Left ventricle myocardium superior (tissue), 1 donor: ENCODE measurements around the gene RBM8A. TPM values are rescaled to one million over a fixed set of nuclear protein-coding genes. Genes with fewer than 3 reads are reported as not detected.

Experiments
- ATAC-seq: fragments of 200-7000 bp; cut with Tn5 transposase; one replicate; pipeline ENCODE4 v1.9.1; 2020; ENCODE audit warnings: mild to moderate bottlenecking, moderate library complexity
- DNase-seq: peaks from one replicate; pipeline ENCODE4 v3.0.0-alpha.2; 2020
- intact Hi-C: fragments of 100-400 bp; cut with micrococcal nuclease; formaldehyde crosslinking; loops from one replicate; pipeline ENCODE4 v1.11.0; 2022
- long read RNA-seq: library from polyadenylated mRNA; unstranded; transcript quantifications from one replicate; pipeline ENCODE4 v2.0.0, GENCODE V29; 2021
- total RNA-seq: library from RNA; stranded (reverse); fragmentation: NEBNext Ultra II Directional; extraction: Animal tissue kit (Norgen Biotek cat#: 25700); gene quantifications from one replicate; pipeline ENCODE4 v1.2.1, GENCODE V29; 2021
- donor health status: DM: no; HTN: yes; CAD: no; lungs with severe emphysema.

Gene RBM8A
- 57.7 TPM for total RNA-seq
- long read RNA-seq, full-length matches to known transcripts, result 36 of 48 reads
- long read RNA-seq, partial matches to known transcripts, result 7 of 48 reads
- long read RNA-seq, other reads (novel, unspliced or antisense), result 5 of 48 reads

DNA sequence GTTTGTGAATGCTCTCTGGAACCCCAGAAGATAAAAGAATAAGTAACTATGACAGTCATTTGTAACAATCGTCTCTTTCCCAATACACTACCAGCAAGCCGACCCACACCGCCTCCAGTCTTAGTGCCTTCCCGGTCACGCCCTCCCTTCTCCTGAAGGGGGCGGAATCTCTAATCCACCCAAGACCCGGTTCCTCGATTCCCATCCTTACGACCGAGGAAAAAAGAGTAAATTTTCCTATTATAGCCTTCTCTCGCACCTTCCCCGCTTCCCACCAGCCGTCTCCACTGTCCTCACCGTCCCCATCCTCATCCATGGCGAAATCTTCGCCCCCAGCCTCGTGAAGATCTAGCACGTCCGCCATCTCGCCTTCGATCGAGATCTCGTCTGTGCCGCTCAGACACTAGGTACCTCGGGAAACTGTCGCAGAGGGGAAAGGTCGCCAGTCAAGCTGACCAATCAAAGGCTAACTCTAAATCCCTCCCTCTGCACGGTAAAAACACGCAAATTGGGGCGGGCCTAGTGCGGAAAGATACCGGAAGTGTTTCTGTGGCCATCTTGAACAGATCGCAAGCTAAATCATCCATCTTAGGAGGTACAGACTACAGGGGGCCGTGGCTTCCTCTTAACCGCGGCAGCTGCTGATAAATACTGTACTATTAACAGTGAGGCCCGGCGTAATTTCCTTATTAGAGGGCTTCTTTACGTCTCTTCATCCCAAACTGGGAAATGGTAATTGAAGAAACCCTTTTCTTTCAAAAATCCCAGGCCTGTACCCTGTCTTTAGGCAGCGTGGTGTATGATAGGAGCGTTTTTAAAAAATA is at the start of gene RBM8A:
TSS of gene RBM8A (minus strand) at position 422 of the 824 bp plus-strand sequence. CDS start at position 364, 58 bp downstream.
- ATAC-seq, result peak; percentile 98
- intact Hi-C loops, result no loop called here
- peak; percentile 92 for DNase-seq

DNA sequence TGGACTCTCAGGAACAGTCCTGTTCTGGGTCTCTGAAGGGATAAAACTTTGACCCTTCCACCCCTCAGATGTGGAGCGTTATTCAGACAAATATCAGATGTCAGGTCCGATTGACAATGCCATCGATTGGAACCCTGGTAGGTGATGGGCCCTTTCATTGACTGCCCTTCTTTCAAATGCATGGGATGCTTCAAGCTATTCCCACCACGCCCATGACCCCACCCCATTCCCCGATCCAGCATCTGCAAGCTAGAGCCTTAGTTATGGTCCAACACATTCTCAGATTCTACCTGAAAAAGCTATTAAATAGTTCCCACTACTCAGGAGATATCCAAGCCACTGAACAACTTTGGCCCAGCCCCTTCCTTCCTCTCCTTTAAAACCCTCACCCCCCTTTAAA is 49.7 kb upstream of the RBM8A start:
- no peak for DNase-seq
- intact Hi-C loops, result loop anchor here (5.0 kb wide), 1 partner anchor 35 kb away; no protein-coding TSS in a partner anchor
- ATAC-seq, result no peak

DNA sequence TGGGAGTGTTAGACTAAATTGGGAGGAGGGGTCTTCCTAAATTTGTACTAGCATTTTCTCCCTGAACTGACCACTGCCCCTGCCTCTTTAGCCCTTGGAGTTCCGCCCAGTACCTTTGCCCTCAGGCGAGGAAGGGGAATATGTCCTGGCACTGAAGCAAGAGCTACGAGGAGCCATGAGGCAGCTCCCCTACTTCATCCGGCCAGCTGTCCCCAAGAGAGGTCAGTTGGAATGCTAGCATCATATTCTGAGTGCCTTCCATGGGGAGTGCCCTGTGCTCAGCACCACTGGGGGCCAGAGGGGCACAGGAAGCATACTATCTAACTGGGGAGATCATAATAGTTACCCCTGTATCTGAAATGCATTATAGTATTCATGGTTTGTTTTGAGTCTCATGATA is 47.9 kb upstream of the RBM8A start:
- DNase-seq (no peak), ATAC-seq (no peak)
- intact Hi-C loops, result loop anchor here (5.0 kb wide), 1 partner anchor 37 kb away; no protein-coding TSS in a partner anchor

DNA sequence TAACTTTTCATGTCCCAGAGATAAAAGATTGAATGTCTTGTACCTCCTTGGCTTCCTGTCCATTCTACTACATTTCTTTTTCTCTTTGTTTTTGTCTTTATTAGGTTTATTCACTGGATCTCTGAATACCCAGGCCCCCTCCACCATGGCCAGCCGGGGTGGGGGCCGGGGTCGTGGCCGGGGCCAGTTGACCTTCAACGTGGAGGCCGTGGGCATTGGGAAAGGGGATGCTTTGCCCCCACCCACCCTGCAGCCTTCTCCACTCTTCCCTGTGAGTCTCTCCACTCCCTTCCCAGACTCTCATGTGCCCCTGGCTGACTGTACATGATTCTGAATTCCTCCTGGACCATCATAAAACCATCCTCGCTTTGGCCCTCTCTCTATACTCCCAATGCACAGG is 47.4 kb upstream of the RBM8A start:
- no peak for ATAC-seq
- no peak for DNase-seq
- intact Hi-C loops, result loop anchor here (5.0 kb wide), 1 partner anchor 38 kb away; no protein-coding TSS in a partner anchor

DNA sequence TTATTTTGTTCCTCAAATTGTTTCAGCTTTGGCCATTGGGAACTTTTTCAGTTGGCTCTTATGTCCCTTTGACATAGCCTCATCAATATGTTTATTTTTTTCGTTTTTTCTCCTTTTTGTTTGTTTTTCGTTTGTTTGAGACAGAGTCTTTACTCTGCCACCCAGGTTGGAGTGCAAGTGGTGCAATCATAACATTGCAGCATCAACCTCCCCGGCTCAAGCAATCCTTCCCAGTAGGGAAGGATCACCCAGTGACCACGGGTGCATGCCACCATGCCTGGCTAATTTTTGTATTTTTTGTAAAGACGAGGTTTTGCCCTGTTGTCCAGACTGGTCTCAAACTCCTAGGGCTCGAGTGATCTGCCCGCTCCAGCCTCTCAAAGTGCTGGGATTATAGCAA is 45.3 kb upstream of the RBM8A start:
- ATAC-seq (no peak), DNase-seq (no peak)
- intact Hi-C loops, result no loop called here

DNA sequence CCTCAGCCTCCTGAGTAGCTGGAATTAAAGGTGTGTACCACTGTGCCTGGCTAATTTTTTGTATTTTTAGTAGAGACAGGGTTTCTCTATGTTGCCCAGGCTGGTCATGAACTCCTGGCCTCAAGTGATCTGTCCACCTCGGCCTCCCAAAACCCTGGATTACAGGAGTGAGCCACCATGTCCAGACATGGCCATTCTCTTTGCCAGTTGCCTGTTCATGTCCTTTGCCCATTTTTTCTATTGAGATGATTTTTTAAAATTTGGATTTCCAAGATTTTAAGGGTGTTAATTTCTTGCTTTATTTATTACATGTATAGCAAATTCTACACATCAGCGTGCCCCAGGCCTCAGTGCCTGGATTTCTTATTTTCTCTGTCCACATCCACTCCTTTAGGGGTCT is 40.0 kb upstream of the RBM8A start:
- ATAC-seq (no peak), DNase-seq (no peak)
- intact Hi-C loops, result no loop called here

DNA sequence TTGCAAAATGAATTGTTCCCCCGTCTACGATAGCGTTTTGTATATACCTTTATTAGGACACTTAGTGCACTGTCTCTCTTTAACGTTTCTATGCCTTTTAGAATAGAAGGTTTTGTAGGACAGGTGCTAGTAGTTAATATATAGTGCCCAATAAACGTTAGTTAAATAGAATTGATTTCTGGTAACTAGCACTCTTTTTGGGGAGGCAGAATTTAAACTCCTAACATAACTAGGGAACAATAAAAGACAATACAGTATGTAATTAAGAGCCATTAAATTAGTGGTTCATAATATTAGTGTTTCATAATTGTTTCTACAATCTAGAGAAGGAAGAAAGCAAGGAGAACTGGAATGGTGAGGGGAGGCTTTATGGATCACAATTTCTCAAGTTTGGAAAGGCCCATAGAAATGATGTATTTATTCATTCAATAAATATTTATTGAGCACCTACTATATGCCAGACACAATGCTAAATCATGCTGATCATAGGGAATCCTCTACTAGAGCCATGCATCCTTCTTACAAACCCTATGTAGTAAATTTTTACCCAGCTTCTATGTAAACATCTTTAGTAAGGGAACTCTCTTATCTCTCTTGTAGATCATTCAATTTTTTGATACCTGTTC is 37.9 kb upstream of the RBM8A start:
- DNase-seq (no peak), ATAC-seq (no peak)
- intact Hi-C loops, result no loop called here

DNA sequence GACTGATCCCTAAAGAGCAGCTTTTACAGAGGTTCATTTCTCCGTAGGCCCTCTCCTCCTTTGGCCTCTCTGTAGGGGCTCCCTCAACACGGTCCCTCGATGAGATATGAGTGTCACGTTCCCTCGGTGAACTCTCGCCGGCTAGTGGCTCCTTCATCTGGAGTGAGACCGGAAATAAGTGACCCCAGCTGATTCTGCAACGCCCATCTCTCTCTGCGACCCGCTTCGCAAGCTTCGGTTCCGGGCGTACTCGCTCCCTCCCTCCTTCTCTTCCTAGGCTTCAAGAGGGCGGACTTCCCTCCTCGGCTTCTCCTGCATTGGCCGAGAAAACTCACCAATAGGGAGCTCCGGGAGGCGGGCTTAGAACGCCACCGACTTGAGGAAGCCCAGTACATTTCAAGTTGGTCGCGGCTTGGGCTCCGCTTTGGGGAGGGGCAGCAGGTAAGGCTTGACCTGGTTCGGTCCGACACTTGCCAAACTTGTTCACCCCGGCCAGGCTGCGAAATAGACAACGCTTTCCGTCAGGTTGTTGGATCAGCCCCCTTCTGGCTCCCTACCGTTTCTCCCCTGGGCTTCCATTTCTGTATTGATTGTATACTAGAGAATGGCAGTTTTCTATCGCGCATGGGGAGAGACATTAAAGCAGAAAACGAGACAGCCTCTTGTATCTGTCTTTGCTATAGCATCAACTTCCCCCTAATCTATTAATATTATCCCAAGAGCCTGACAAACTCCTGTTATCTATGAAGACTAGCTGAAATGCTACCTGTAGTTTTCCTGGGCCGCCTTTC is 37.2 kb upstream of the RBM8A start, which contains the start of the genes ANKRD34A and POLR3GL:
TSS of gene ANKRD34A (minus strand) at position 248 of the 791 bp plus-strand sequence. CDS start 2,816 bp downstream, outside the sequence.
TSS of gene POLR3GL (plus strand) at position 363 of the 791 bp plus-strand sequence. CDS start 10,176 bp downstream, outside the sequence.
- peak; percentile 81 for ATAC-seq
- intact Hi-C loops, result loop anchor here (5.0 kb wide), 1 partner anchor 42 kb away; no protein-coding TSS in a partner anchor

DNA sequence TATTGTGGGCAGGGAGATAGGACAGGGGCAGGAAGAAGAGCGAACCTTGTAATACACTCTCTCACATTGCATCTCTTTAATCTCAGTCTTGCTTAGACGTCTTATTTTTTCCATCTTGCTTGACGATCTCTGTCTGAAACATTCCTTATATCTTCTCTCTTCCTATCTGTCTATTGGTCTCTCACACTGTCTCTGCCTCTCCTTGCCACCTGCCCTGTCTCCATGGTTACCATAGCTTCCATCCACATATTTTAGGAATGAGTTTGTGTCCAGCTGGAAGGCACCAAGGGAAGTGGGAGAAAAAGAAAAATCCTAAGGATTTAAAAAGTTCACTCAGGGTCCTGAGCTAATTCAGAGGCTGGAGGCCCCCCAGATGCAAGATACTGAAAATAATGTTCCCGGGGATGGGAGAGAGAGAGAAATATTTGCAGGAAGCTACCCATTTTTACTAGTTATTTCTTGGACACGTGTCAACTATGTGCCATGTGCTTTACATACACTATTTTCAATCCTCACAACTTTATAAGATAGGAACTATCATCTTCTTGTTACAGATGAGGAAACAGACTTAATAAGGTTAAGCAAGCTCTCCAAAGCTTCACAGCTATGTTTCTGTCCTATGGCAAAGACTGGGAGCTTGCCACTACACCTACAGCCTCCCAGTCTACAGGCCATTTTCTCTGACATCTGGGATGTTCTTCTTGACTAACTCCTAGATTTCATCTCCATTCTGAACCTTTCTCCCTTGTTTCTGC is 36.2 kb upstream of the RBM8A start:
- ATAC-seq (no peak), DNase-seq (no peak)
- intact Hi-C loops, result loop anchor here (5.0 kb wide), 1 partner anchor 41 kb away; no protein-coding TSS in a partner anchor

More for the DNA sequence above, 37.2 kb upstream of the RBM8A start, which contains the start of the genes ANKRD34A and POLR3GL:
- DNase-seq, result peak; percentile 96

DNA sequence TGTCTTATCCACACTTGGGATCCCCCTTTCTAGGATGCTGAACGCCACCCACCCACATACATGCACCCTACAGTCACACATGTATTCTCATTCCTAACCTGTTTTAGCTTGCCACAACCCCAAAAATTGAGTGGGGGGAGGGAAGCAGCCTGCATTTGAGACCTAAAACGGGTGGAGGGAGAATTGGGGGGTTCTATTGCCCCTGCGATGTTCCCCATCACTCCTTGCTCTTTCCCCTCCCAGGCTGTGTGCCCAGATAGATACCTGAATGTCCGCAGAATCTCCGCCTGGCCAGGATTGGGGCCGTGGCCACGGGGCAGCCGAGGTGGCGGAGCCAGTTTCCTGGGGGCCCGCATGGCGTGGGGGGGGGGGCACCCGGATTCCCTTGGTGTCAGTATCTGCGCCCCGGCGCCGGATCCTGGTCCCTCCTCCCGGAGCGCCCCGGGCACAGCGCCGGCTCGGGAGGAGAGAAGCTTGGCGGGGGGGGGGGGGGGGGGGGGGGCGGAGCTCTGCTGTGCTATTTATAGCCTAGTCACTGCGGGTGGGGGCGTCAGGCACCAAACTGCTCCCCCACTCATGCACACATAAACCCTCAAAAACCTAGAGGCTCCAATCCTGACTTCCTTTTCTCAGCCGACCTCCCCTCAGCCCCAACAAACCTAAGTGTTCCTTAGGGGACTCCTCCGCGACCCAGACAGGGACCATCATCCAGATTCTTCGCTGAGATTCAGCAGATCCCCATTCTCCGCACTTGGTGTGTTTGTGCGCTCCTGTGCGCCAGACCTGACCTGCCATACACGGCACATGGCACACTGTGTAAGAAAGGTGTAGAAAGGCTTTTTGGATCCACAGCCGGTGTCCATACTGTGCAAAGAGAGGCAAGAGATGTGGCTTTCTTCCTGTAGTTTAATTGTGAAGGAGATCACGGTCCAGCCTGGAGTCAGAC is 35.1 kb upstream of the RBM8A start:
- peak; percentile 72 for DNase-seq
- intact Hi-C loops, result loop anchor here (5.0 kb wide), 1 partner anchor 40 kb away; no protein-coding TSS in a partner anchor
- ATAC-seq, result peak; percentile 1

DNA sequence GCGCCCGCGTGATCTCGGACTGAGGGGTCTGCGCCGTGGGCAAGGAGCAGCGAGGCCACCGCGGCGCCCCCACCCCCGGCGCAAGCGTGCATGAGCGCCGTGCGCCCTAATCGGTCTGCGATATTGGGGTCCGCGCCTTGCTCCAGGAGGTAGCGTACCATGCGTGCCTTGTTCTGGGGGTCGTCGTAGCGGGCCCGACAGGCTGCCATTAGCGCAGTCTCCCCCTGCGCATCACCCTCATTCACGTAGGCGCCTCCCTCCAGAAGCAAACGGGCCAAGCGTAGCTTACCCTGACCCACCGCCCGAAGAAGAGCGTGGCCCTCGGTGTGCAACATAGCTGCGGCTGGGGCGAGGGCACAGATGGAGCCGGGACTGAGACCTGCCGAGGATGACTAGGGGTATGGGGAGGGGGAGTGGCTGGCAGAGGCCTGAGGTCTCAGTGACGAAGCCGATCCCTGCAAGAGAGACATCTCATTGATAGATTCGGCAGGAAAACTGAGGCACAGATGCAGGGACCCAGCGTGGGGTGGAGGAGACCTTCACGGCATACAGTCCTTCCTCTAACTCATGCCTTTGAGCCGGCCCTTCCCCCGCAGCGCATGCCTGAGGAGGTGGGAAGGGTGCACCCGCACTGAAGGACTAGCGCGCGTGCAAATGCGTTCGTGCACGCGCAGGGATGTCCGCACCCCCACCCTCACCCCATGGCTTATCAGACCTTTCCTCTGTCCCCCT is 34.3 kb upstream of the RBM8A start:
- no peak for ATAC-seq
- intact Hi-C loops, result loop anchor here (5.0 kb wide), 1 partner anchor 39 kb away; no protein-coding TSS in a partner anchor
- DNase-seq, result peak; percentile 63

DNA sequence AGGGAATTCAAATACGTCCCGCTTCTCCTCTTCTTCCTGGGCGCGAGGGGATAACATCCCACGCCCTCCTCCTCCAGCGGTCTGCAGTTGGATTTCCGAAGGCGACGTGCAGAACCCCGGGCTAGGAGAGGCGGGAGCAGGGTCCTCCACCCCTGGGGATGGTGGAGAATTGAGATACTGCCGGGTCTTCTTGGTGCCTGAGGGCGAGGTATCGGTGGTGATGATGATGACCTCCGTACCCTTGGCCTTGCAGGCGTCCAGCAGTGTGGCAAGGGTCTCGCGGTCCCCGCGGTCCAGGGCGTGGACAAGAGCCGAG is 33.8 kb upstream of the RBM8A start:
- intact Hi-C loops, result loop anchor here (5.0 kb wide), 1 partner anchor 39 kb away; no protein-coding TSS in a partner anchor
- peak; percentile 43 for DNase-seq
- ATAC-seq, result no peak

DNA sequence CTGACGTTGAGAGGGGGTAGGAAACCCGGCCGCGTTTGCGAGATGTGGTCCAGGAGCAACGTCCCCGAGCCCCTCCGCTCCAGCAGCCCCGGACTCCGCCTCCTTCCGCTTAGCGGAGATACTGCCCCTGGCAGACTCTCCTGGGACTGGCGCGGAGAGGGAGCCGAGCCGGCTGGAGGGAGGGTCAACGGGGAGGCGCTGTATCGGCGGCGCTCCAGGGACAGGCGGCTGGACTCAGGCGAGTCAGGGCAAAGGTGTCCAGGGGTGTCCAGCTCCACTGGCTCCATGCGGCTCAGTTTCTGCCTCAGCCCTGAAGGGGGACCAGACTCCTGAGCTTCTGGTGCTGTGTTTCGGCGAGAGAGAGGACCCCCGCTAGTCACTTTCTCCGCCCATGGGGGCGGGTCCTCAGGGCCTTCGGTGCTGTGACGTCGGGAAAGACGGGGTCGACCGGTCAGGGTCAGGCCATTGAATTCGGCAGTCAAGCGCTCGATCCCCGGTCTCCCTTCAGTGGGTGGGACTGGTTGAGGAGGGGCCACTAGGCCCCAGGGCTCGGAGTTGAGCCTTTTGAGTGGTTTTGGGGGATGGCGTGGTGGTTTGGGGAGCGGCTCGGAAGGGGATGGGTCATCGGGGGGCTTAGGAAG is 33.3 kb upstream of the RBM8A start:
- intact Hi-C loops, result loop anchor here (5.0 kb wide), 1 partner anchor 38 kb away; no protein-coding TSS in a partner anchor
- ATAC-seq, result peak; percentile 52
- peak; percentile 89 for DNase-seq

DNA sequence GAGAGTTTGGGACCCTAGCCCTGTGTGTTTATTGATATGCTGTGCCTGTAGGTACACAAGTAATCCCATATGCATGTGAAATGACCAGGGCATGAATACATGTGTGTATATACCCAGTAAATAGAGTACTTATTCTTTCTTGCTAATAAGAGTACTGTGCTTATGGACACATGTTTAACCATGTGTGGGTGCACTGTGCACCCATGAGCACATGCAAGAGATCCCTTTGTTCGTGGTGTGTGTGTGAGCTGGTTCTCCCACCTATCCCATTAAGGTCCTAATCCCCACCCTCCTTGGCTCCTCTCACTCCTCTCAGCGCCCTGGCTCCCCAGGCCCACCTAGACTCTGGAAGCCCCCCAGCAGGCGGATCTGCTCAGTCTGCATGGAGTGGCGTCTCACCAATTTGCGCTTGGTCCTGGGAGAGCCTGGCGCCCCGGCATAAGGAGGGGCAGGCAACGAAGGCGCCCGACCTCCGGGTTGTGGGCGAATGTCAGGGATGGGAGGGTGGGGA is 32.7 kb upstream of the RBM8A start:
- ATAC-seq, result no peak
- intact Hi-C loops, result loop anchor here (5.0 kb wide), 1 partner anchor 38 kb away; no protein-coding TSS in a partner anchor
- DNase-seq, result no peak

DNA sequence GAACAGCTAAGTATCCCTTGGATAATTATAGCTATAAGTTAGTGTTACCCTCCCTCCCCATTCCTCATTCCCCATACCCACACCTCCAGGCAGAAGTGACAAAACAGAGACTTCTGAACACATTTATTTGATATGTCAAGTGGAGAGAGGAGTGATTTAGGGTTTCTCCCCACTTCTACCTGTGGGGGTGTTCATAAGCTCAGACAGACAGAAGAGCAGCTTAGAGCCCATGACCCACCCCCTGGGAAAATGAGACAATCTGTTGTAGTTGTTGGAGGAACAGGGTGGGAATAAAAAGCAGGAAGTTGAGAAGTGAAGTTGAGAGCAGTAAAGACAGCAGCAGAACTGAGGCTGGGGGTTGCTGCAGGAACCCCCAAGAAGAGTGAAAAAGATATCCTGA is 32.0 kb upstream of the RBM8A start:
- ATAC-seq (no peak), DNase-seq (no peak)
- intact Hi-C loops, result no loop called here

DNA sequence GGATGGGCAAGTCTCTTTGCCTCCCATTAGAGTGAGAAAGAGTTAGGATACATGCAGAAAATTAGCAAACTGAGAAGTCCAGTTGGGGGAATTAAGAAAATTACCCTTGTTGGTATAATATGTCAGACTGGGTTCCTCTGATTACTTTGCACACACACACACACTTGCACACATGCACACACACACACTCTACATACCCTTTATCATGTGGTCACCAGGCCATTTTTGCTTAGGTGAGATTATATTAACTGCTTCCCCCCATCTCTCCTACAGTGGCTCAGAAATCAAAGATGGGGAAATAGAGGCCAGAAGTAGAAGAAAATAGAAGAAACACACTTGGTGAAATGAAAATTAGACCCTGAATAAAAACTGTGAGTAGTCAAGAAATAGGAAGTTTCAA is 31.4 kb upstream of the RBM8A start:
- no peak for DNase-seq
- no peak for ATAC-seq
- intact Hi-C loops, result no loop called here
